OCI-M2 (cell line): ENCODE measurements around the gene NFKBIE.

Experiments
- DNase-seq: peaks from one replicate; lab custom pipeline; 2025; ENCODE audit not compliant: unreplicated experiment; lab: John Stamatoyannopoulos, UW

The NFKBIE gene

DNA sequence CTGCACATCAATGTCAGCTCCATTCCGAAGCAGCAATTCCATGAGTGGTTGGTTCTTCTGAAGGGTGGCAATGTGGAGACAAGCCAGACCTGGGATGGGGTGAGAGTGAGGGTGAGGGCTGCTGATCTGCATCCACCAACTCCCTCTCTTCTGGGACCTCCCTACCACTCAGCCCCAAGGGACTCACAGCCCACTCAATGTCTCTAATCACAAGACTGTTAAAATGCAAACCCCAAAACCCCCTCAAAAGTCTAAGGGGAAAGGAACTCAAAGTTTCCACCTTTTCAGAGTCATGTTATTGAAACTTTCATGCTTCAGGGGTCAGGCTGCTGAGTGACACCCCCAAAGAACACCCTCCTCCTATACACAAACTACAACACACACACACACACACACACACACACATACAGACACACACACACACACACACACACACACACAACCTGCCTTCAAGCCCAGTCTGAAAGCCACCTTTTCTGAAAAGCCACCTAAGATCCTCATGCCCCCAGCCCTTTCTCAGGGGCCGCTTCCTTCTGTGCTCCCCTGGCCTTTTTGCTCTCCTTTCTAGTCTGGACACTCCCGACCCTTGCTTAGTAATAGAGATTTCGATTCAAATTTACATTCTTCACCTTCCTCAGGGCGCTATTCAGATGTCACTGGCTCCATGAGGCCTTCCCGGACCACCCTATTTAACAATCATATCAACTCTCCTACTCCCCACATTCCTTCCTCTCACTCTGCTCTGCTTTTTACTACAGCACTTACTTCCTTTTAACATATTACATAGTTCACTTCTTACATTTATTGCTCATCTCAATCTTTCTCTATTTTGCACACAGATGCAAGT is 4.7 kb downstream of the NFKBIE start:
- no peak for DNase-seq

- no peak for DNase-seq
These were observed 5.3 kb downstream of the NFKBIE start for GRCh38 chr6:44260011-44260410.

GRCh38 chr6:44258921-44259320 is 6.4 kb downstream of the NFKBIE start:
- no peak for DNase-seq

DNA sequence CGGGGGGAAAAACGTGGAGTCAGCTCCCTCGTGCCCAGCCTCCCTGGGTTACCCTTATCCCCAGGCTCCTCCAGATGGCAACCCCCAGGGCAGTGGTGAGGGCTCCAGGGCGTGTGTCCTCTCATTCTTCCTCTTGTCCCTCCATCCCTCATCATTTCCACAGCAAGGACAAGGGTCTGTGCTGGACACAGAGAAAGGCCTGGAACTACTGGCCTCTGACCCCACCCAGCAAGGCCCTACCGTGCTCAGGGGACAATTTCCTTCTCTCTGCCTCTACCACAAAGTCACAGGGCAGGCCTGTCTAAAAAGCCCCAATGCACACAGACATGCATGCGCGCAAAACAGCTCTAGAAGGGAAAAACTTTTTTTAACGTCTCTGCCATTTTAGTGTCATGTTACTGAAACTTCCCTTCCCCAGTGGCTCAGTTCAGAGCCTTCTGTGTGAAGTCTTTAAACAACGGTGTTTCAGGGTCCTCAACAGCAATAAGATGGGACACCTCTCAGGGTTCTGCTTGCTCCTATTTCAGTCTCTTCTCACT is 7.0 kb downstream of the NFKBIE start:
- DNase-seq, result no peak

DNA sequence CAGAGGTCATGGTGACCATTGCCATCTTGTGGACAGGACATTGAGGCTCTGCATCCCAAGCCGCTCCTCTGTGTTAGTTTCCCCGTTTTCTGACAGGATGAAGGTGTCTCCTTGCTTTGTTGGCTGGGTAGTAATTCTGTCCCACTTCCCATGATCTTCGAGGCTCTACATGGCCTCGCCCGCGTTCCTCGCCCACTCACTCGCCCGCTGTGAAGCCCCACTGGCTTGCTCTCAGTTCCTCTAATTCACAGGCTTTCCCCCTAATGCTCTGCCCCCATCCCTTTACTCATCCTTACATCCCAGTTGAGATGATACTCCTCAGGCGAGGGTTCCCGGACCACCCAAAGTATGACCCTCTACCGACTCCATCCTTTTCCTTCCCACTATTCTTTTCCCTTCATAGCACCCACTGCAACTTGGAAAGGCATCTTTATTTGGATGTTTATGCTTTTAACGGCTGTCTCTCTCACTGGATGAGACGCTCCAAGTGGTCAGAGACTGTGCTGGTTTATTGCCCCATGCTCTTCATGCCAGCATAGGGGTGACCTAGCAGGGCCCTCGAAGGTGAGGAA is 7.5 kb downstream of the NFKBIE start:
- no peak for DNase-seq

DNA sequence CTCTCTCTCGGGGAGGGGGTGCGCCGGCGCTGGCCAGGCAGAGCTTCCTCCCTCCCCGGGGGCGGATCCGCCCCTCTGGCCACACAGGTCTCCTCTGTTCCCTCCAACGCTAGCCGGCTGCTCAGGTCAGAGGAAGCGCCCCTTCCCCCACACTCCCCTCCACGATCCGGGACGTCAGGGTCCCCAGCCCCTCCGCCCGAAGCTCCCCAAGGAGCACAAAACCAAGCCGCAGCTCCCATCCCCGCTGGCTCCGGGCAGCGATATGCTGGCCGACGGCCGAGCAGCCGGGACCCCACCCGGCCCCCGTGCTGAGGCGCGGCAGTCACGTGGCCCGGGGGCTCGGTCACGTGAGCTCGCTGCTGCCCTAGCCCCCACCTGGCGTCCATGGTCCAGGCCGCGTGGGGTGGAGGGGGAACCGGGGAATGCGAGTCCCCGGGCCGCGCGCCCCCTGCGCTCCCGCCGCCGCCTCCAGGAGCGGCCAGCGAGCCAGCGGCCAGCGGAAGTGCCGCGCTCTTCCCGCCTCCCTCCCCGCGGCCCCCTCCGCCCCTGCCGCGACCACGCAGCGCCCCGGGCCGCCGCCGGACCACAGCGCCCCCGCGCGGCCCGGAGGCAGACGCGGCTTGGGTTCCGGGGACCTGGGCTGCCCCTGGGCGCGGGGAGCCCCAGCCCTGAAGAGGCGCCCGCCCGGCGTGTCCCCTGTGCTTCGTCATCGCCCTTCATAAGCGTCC is 8.2 kb downstream of the NFKBIE start, which contains the start of gene SLC35B2:
Gene SLC35B2, minus strand, starts transcription at position 504 of the 728 bp plus-strand sequence. Its CDS starts 118 bp downstream, at position 386.
- no peak for DNase-seq

- DNase-seq, result no peak
These were observed 8.7 kb downstream of the NFKBIE start for GRCh38 chr6:44256775-44257024.

DNA sequence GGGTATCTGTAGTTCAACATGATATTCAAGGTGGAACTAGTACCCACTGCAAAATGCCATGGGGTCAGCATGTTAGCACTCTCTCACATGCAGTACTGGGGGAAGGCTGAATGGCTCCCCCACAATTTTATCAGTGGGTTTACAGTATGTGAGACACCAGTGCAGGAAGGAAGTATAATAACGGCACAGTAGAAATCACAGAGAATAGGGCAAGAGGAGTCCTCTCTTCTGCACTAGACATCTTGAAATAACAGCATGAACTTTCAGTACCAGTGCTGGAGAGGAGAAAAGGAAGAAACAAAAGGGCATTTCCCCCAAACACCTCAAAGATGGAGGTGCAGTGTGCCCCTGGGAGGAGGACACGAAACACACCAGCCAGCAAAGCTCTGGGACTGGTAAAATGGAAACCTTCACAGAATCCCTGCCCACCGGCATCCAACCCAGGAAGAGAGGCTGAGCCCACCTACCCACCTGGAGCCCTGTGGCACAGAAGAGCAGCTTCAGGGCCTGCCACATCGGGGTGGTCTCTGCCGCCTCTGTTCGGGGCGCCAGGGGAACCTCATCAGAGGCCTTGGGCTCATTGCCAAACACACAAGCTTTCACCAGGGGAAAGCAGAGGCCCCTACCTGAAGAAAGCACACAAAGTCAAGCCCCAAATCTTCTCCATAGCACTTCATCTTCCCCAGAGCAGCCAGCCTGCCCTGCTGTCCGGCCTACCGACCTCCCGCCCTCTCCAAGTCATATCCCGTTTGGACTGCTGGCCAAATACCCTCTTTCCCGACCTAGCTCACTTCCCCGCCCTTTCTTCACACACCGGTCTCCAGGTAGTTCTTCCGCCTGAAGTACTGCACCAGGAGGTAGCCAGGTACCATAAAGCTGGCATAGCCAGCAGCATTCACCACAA is 9.2 kb downstream of the NFKBIE start:
- no peak for DNase-seq

DNA sequence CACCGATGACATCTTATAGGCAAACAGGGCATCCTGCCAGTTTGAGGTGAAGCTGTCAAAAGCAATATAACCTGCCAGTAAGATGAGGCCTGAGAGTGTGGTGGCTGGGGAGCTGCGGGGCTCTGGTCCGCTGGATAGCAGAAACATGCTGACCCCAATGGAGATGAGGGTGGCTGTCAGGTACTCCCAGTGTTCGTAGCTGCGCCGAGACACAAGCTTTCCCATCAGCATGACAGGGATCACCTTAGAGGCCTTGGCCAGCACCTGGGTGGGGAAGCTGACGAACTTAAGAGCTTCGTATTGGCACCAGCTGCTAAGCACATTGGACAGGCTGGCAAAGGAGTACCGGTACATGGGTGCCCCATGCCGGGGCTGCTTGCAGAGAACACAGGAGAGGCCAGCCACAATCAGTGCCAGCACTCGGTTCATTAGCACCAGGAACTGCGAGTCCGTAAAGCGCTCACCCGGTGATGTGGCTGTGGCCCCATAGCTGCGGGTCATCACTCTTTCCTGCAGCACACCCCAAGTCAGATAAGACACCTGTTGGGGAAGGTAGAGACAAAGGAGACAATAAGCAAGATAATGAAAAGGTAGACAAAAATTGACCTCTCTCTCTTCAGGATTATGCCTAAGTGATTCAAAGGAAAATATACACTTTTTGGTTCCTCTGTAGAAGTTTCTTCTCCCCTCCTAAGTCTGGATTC is 10.1 kb downstream of the NFKBIE start:
- no peak for DNase-seq

DNA sequence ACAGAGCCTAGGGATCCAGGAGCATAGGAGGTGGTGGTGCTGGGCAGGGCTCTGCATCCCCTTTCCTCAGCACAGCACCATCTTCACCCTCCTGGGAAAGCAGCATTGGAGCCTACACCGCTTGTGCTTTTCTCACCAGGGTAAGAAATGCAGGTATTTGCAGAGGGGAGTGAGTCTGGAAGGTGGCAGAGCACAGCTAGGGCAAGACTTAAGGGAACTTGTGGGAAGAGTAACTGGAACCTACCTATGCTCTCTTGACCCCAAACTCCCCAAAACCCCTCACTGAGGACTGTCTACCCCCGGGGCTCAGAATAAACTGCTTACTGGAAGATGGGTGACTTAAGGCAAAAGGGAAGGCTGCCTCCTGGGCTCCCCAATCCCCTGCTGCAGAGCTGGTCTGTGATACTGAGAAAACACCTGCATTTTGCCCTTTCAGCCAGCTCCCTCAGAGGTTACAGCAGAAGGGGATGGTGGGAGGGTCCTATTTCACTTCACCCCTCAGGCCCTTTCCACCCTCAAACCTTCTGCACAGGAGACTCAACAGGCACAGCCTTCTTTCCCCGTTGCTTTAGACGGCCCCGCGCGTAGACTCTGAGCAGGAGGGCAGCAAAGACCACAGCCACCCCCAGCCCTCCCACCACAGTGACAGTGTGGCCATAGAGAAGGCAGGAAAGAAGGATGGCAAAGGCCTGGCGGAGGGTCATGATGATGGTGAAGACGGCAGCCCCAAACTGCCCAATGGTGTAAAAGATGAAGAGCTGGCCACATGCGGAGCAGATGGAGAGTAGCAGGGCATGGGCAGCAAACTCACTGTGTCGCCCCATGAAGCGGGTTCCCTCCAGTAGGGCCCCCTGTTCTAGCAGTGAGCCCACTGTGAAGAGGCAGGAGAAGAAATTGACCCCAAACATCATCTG is 10.9 kb downstream of the NFKBIE start:
- no peak for DNase-seq

DNA sequence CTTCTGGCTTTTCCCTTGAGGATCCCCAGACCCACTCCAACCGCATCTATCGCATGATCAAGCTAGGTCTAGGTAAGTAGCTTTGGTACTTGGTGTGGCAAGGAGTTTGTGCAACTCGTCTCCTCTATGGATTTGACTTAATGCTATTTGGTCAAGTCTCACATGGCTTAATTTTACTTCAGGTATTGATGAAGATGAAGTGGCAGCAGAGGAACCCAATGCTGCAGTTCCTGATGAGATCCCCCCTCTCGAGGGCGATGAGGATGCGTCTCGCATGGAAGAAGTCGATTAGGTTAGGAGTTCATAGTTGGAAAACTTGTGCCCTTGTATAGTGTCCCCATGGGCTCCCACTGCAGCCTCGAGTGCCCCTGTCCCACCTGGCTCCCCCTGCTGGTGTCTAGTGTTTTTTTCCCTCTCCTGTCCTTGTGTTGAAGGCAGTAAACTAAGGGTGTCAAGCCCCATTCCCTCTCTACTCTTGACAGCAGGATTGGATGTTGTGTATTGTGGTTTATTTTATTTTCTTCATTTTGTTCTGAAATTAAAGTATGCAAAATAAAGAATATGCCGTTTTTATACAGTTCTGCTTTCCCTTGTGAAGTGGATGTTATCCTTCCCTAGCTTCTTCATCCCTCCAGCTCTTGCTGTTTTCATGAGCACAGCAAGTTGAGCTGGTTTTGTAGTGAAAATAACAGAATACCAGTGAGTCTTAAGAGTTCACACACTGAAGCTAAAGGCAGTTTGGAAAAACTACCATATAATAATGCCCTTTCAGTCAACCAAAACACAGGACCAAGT is 11.8 kb downstream of the NFKBIE start:
- DNase-seq, result no peak

DNA sequence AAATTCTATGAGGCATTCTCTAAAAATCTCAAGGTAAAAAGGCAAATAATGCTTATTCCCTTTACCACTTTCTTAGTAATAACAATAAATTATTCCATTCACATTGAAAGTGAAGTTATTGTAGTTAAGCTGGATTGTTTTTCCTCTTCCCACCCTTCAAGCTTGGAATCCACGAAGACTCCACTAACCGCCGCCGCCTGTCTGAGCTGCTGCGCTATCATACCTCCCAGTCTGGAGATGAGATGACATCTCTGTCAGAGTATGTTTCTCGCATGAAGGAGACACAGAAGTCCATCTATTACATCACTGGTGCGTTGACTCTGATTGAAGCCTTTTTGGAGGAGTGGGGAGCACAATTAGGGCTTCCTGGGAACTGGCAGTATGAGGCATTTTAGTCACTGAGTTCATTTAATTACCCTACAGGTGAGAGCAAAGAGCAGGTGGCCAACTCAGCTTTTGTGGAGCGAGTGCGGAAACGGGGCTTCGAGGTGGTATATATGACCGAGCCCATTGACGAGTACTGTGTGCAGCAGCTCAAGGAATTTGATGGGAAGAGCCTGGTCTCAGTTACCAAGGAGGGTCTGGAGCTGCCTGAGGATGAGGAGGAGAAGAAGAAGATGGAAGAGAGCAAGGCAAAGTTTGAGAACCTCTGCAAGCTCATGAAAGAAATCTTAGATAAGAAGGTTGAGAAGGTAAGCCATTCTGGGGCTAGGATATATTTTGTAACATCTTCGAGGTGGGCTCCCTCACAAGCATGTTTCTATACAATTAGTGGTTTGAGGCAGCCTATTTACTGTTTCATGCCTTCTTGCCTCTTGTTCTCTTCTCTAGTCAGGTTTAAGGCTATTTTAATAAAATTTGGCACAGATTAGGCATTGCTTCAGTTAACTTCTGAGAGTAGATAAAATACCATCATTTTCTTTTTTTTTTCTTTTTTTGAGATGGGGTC is 13.5 kb downstream of the NFKBIE start:
- no peak for DNase-seq

DNA sequence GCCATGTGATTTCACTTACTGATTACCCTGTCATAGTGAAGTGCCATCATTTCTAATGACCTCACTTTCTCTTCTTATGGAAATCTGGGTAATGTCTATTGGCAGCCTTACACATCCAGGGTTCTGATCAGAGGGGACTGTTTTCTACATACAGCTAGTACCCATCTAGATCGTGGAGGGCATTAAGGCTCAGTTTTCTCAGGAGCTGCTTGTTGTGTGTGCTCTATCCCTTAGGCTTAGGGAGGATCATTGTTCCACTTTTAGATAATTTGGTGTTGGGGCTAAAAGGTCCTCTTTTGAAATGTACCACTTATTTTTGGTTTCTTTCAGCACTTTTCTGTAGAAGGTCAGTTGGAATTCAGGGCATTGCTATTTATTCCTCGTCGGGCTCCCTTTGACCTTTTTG is 14.6 kb downstream of the NFKBIE start:
- no peak for DNase-seq

GRCh38 chr6:44250067-44250717 is 15.2 kb downstream of the NFKBIE start:
- no peak for DNase-seq

- DNase-seq, result no peak
These were observed 16.1 kb downstream of the NFKBIE start for GRCh38 chr6:44249082-44249748.

DNA sequence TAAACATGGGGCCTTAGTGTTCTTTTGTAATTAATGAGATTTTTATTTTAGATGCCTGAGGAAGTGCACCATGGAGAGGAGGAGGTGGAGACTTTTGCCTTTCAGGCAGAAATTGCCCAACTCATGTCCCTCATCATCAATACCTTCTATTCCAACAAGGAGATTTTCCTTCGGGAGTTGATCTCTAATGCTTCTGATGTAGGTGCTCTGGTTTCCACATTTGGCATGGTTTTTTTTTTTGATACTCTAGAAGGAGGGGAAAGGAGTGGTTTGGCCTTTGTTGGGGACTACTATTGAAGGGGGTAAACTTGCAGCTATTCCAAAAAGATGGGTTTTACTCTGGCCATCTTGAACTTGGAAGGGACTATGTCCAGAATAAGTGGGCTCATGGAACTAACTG is 16.8 kb downstream of the NFKBIE start:
- DNase-seq, result no peak
